ENCODE measurements around the gene ENTPD2. TPM values are rescaled to one million over a fixed set of nuclear protein-coding genes. Genes with fewer than 3 reads are reported as not detected.

Gene ENTPD2
- total and polyA plus RNA-seq, 11 donors: 0.50 to 2.9 (median 1.2) TPM

GRCh38 chr9:137041124-137041523, 12.7 kb downstream of the ENTPD2 start:
- 55 to 71% (median 64%) methylated on average over 8 to 16 of the region's 16 CpGs for WGBS, 4 donors
- ATAC-seq: no peak
- Histone ChIP-seq H3K4me1 (peaks cover 0 to 49% (median 31%) of the 10 kb centered on the region in 12 donors), H3K4me3 (no peak overlapping the region), H3K36me3 (peaks cover 0 to 49% (median 38%) of the 10 kb centered on the region in 9 donors), H3K27ac (peak overlapping the region in 6 of 12 donors; percentile 17 to 76 (median 32)), H3K9me3 (no peaks in the 10 kb centered on the region), H3K27me3 (peaks cover 0 to 11% (median 0%) of the 10 kb centered on the region in 9 donors)
- TF ChIP-seq POLR2A (IDR thresholded peaks at IDR 0.05) (no peak), CTCF (IDR thresholded peaks at IDR 0.05) (no peak)
- DNase-seq: no peak
- intact Hi-C loops (cut with DNase I): no loop called here

- intact Hi-C loops (cut with DNase I): no loop called here
- H3K27ac ChIP-seq: peak overlapping the region in 3 of 12 donors; percentile 17 to 76 (median 34)
- TF ChIP-seq POLR2A (IDR thresholded peaks at IDR 0.05) (no peak), CTCF (IDR thresholded peaks at IDR 0.05) (no peak)
- 87 to 95% (median 91%) methylated on average over 14 to 23 of the region's 23 CpGs for WGBS, 4 donors
- no peaks in the 10 kb centered on the region for H3K9me3 ChIP-seq
- ATAC-seq (no peak), DNase-seq (no peak)
- H3K4me3 ChIP-seq: no peak overlapping the region
- H3K27me3 ChIP-seq: peaks cover 0 to 11% (median 0%) of the 10 kb centered on the region in 9 donors
- H3K36me3 ChIP-seq: peaks cover 0 to 49% (median 38%) of the 10 kb centered on the region in 9 donors
- peaks cover 0 to 46% (median 30%) of the 10 kb centered on the region in 12 donors for H3K4me1 ChIP-seq
Measured at GRCh38 chr9:137040568-137040967, 13.3 kb downstream of the ENTPD2 start.

GRCh38 chr9:137039611-137040366, 14.1 kb downstream of the ENTPD2 start:
- H3K4me3 ChIP-seq: no peak overlapping the region
- H3K4me1 ChIP-seq: peaks cover 0 to 47% (median 31%) of the 10 kb centered on the region in 12 donors
- ATAC-seq (no peak), DNase-seq (no peak)
- no peak overlapping the region for H3K27ac ChIP-seq
- WGBS, 4 donors: 93 to 96% (median 94%) methylated on average over 29 to 32 of the region's 32 CpGs
- TF ChIP-seq CTCF (IDR thresholded peaks at IDR 0.05): no peak
- TF ChIP-seq POLR2A (IDR thresholded peaks at IDR 0.05): no peak
- H3K36me3 ChIP-seq: peaks cover 0 to 49% (median 38%) of the 10 kb centered on the region in 9 donors
- intact Hi-C loops (cut with DNase I): loop anchor here in 3 of 10 donors (5.0 to 10.0 kb wide), 3 partner anchors 92 to 195 kb away; partner anchors contain the start of genes PHPT1 (in 3 of the 3), AJM1 (in 2 of the 3) and C8G (in 1 of the 3)
- H3K27me3 ChIP-seq: peaks cover 0 to 5% (median 0%) of the 10 kb centered on the region in 9 donors
- H3K9me3 ChIP-seq: no peaks in the 10 kb centered on the region

GRCh38 chr9:137038916-137039315, 14.9 kb downstream of the ENTPD2 start:
- ATAC-seq (no peak), DNase-seq (no peak)
- H3K4me3 ChIP-seq: no peak overlapping the region
- H3K27ac ChIP-seq: no peak overlapping the region
- peaks cover 2 to 44% (median 26%) of the 10 kb centered on the region in 12 donors for H3K4me1 ChIP-seq
- peaks cover 0 to 49% (median 38%) of the 10 kb centered on the region in 9 donors for H3K36me3 ChIP-seq
- WGBS, 4 donors: 88 to 94% (median 90%) methylated on average over 8 to 9 of the region's 9 CpGs
- no peaks in the 10 kb centered on the region for H3K9me3 ChIP-seq
- H3K27me3 ChIP-seq: peaks cover 0 to 3% (median 0%) of the 10 kb centered on the region in 9 donors
- no peak for TF ChIP-seq POLR2A (IDR thresholded peaks at IDR 0.05)
- no peak for TF ChIP-seq CTCF (IDR thresholded peaks at IDR 0.05)
- intact Hi-C loops (cut with DNase I): loop anchor here in 3 of 10 donors (5.0 to 10.0 kb wide), 3 partner anchors 92 to 194 kb away; partner anchors contain the start of genes PHPT1 (in 3 of the 3), AJM1 (in 2 of the 3) and C8G (in 1 of the 3)
